Progenitor cell of endocrine pancreas (in vitro differentiated cells): Measurements from ENCODE around the gene MMP15. TPM values are rescaled to one million over a fixed set of nuclear protein-coding genes. Genes with fewer than 3 reads are reported as not detected.
"Not testable (repeated sequence)": the region's sequence is repeated elsewhere in the genome, so short reads cannot be mapped to it uniquely, and the experiment has no call there.

Experiments
- DNase-seq: peaks from one replicate; pipeline ENCODE4 v3.0.0; 2021; ENCODE audit warnings: low spot score; ENCODE audit not compliant: unreplicated experiment
- H3K27ac Mint-ChIP-seq: 2 replicates; pipeline ENCODE4 v1.8.0; 2021; ENCODE audit warnings: mild to moderate bottlenecking, moderate library complexity, mixed read lengths
- H3K27me3 Mint-ChIP-seq: 2 replicates; pipeline ENCODE4 v1.8.0; 2021; ENCODE audit warnings: mixed read lengths
- H3K36me3 Mint-ChIP-seq: 2 replicates; pipeline ENCODE4 v1.8.0; 2022; ENCODE audit warnings: mixed read lengths; ENCODE audit not compliant: insufficient read depth
- H3K4me1 Mint-ChIP-seq: 2 replicates; pipeline ENCODE4 v1.8.0; 2021; ENCODE audit warnings: low read depth, mixed read lengths
- H3K4me3 Mint-ChIP-seq: 2 replicates; pipeline ENCODE4 v1.8.0; 2021; ENCODE audit warnings: low read depth, mild to moderate bottlenecking, moderate library complexity, mixed read lengths
- H3K9me3 Mint-ChIP-seq: 2 replicates; pipeline ENCODE4 v1.8.0; 2021; ENCODE audit warnings: low read depth, mixed read lengths
- CTCF ChIP-seq: fragments of 200-600 bp; sonication (generic); IDR thresholded peaks from one replicate; pipeline ENCODE4 v1.5.0; 2021; ENCODE audit warnings: antibody characterized with exemption, mild to moderate bottlenecking; ENCODE audit not compliant: unreplicated experiment
- total RNA-seq: library from RNA; stranded (reverse); gene quantifications from 2 replicates; pipeline ENCODE4 v1.2.1, GENCODE V29; 2021

The MMP15 gene
- total RNA-seq, 1 donor from 2014 or later: 85.0 TPM

- no peak for DNase-seq
- TF ChIP-seq CTCF: no peak
- no peaks in the 10 kb centered on the region for H3K4me1 Mint-ChIP-seq
- H3K36me3 Mint-ChIP-seq: no peaks in the 10 kb centered on the region
- peaks cover 13% of the 10 kb centered on the region for H3K27me3 Mint-ChIP-seq
- H3K4me3 Mint-ChIP-seq: no peak overlapping the region
- H3K9me3 Mint-ChIP-seq: no peaks in the 10 kb centered on the region
- no peak overlapping the region for H3K27ac Mint-ChIP-seq
Measured at GRCh38 chr16:58094026-58094425, 68.5 kb downstream of the MMP15 start.

GRCh38 chr16:58094791-58095574, 69.4 kb downstream of the MMP15 start:
- DNase-seq: no peak
- Mint-ChIP-seq H3K4me1 (no peaks in the 10 kb centered on the region), H3K27me3 (peaks cover 13% of the 10 kb centered on the region), H3K4me3 (no peak overlapping the region), H3K9me3 (no peaks in the 10 kb centered on the region), H3K36me3 (no peaks in the 10 kb centered on the region), H3K27ac (no peak overlapping the region)
- no peak for TF ChIP-seq CTCF

GRCh38 chr16:58095575-58095960, 70.0 kb downstream of the MMP15 start:
- DNase-seq, H3K36me3 Mint-ChIP-seq, H3K9me3 Mint-ChIP-seq, H3K4me1 Mint-ChIP-seq, H3K4me3 Mint-ChIP-seq, H3K27ac Mint-ChIP-seq: not testable (repeated sequence)
- peaks cover 13% of the 10 kb centered on the region for H3K27me3 Mint-ChIP-seq

DNA sequence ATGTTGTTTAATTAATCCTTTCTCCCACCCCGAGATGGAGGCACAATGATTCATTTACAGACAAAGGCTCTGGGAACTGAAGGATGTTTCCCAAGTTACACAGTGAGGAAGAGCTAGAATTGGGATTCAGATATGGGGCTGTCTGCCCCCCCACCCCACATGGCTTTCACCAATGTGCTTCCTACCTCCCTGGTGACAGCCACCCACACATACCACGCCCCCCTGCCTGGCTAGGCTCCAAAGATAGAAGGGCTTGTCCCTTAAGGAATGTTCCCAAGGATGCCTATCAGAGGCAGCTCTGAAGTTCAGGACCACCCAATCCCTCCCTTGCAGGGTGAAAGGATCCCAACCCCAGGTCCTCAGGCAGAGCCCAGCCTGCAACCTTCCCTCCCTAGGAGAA, 70.7 kb downstream of the MMP15 start:
- Mint-ChIP-seq H3K4me1 (no peaks in the 10 kb centered on the region), H3K27ac (no peak overlapping the region), H3K9me3 (no peaks in the 10 kb centered on the region), H3K4me3 (no peak overlapping the region), H3K36me3 (no peaks in the 10 kb centered on the region), H3K27me3 (peaks cover 13% of the 10 kb centered on the region)
- DNase-seq: no peak
- no peak for TF ChIP-seq CTCF

Other genes with a start within 250 kb of the MMP15 start
- 27.6 and 34.5 TPM in 2 replicates for gene KIFC3, start 223.3 kb upstream of the MMP15 start, total RNA-seq
- not detected in 2 replicates for gene CNGB1, start 54.6 kb upstream of the MMP15 start, total RNA-seq
- gene ZNF319, start 25.1 kb upstream of the MMP15 start, total RNA-seq: 12.4 and 14.9 TPM in 2 replicates
- 43.0 and 43.6 TPM in 2 replicates for gene USB1, start 24.3 kb upstream of the MMP15 start, total RNA-seq
- 45.9 and 52.4 TPM in 2 replicates for gene CFAP20, start 103.6 kb downstream of the MMP15 start, total RNA-seq
- gene CSNK2A2, start 172.4 kb downstream of the MMP15 start, total RNA-seq: 99.9 and 101 TPM in 2 replicates